HCT116 (cell line): ENCODE data around the gene ARRDC4. TPM values are rescaled to one million over a fixed set of nuclear protein-coding genes. Genes with fewer than 3 reads are reported as not detected.

Experiments
- ATAC-seq: fragments of 200-7000 bp; cut with Tn5 transposase; 2 replicates; pipeline ENCODE4 v1.9.1; 2020; ENCODE audit warnings: mild to moderate bottlenecking, moderate library complexity
- BruUV-seq: library from RNA; stranded (reverse); fragments of 400-500 nt; replicated peaks from 2 replicates; lab custom pipeline; 2021; lab: Mats Ljungman, UMichigan
- CTCF ChIA-PET: fragments of 300-600 bp; sonication (Branson Sonifier 250); formaldehyde crosslinking; loops from one replicate; lab custom pipeline; 2021; ENCODE audit warnings: antibody characterized with exemption; lab: Charles Lee
- POLR2A ChIA-PET: fragments of 300-600, 350-600 bp; sonication (Branson Sonifier 250); formaldehyde crosslinking; loops from one replicate; lab custom pipeline; 2021; ENCODE audit warnings: antibody characterized with exemption; lab: Charles Lee
- RAD21 ChIA-PET, 2 experiments: fragments of 300-600 bp; sonication (Branson Sonifier 250); formaldehyde crosslinking; loops; one replicate each; lab custom pipeline; 2023; ENCODE audit warnings: low total read pairs in 2 of 2; ENCODE audit not compliant: uncharacterized antibody in 2 of 2, unreplicated experiment in 2 of 2, low non-redundant PET in 1 of 2; lab: Charles Lee
- DNase-seq: peaks from one replicate; pipeline ENCODE4 v3.0.0-alpha.2; 2010; ENCODE audit warnings: low read depth, low spot score
- H2AFZ ChIP-seq: fragments of 200-600 bp; shearing (Covaris generic), sonication (generic); 2 replicates; pipeline ENCODE4 v1.6.1; 2017; ENCODE audit warnings: low read depth, mixed run types, mixed read lengths, antibody characterized with exemption, low read length; ENCODE audit not compliant: poor library complexity, severe bottlenecking
- H3K27ac ChIP-seq: 2 replicates; pipeline ENCODE4 v1.5.1; 2012; ENCODE audit warnings: low read depth, low read length
- H3K27me3 ChIP-seq: fragments of 200-600 bp; sonication (generic); 2 replicates; pipeline ENCODE4 v1.6.1; 2016; ENCODE audit warnings: mixed run types, low read length, mixed read lengths; ENCODE audit not compliant: insufficient read depth
- H3K36me3 ChIP-seq, 2 experiments: fragments of 200-500 bp in 1 of 2; fragments of 200-600 bp in 1 of 2; sonication (Bioruptor generic) in 1 of 2; sonication (generic) in 1 of 2; 2 replicates each; pipeline versions ENCODE4 v1.5.1 to v1.6.1; 2014 to 2016; ENCODE audit warnings: low read length in 2 of 2, inconsistent platforms in 1 of 2, mixed read lengths in 1 of 2, mixed run types in 1 of 2; ENCODE audit not compliant: insufficient read depth in 2 of 2, control insufficient read depth in 1 of 2
- H3K4me1 ChIP-seq, 2 experiments: fragments of 200-600 bp in 1 of 2; sonication (generic) in 1 of 2; 2 replicates each; pipeline versions ENCODE4 v1.5.1 to v1.6.1; 2012 to 2017; ENCODE audit warnings: low read length in 2 of 2, inconsistent platforms in 1 of 2, mild to moderate bottlenecking in 1 of 2, mixed read lengths in 1 of 2, mixed run types in 1 of 2, moderate library complexity in 1 of 2; ENCODE audit not compliant: insufficient read depth in 2 of 2, control insufficient read depth in 1 of 2
- H3K4me2 ChIP-seq: fragments of 200-600 bp; sonication (generic); 2 replicates; pipeline ENCODE4 v1.6.1; 2017; ENCODE audit warnings: mixed run types, low read length, mixed read lengths
- H3K4me3 ChIP-seq, 2 experiments: fragments of 200-600 bp in 1 of 2; sonication (generic) in 1 of 2; replicated peaks in 1 of 2; 2 replicates each; pipeline ENCODE4 v1.5.1; 2011 to 2016; ENCODE audit warnings: low read length in 2 of 2, control low read depth in 1 of 2, low read depth in 1 of 2, mild to moderate bottlenecking in 1 of 2, mixed read lengths in 1 of 2, mixed run types in 1 of 2
- H3K79me2 ChIP-seq: fragments of 200-600 bp; sonication (generic); 2 replicates; pipeline ENCODE4 v1.6.1; 2017; ENCODE audit warnings: mild to moderate bottlenecking, mixed run types, low read length, moderate library complexity, mixed read lengths; ENCODE audit not compliant: insufficient read depth
- H3K9ac ChIP-seq: fragments of 200-600 bp; sonication (generic); 2 replicates; pipeline ENCODE4 v1.6.1; 2016; ENCODE audit warnings: low read length, mixed read lengths
- H3K9me2 ChIP-seq: fragments of 200-600 bp; sonication (generic), shearing (Covaris generic); 2 replicates; pipeline ENCODE4 v1.6.1; 2017; ENCODE audit warnings: mixed run types, mild to moderate bottlenecking, moderate library complexity; ENCODE audit not compliant: insufficient read depth
- H3K9me3 ChIP-seq, 2 experiments: fragments of 200-500 bp in 1 of 2; fragments of 200-600 bp in 1 of 2; sonication (Bioruptor generic) in 1 of 2; sonication (generic) in 1 of 2; 2 replicates each; pipeline ENCODE4 v1.6.1; 2014 to 2017; ENCODE audit warnings: low read length in 2 of 2, mixed read lengths in 2 of 2, inconsistent platforms in 1 of 2, low read depth in 1 of 2, mild to moderate bottlenecking in 1 of 2, mixed run types in 1 of 2, moderate library complexity in 1 of 2; ENCODE audit not compliant: control insufficient read depth in 1 of 2, insufficient read depth in 1 of 2
- H4K20me1 ChIP-seq: fragments of 200-600 bp; sonication (generic), shearing (Covaris generic); 2 replicates; pipeline ENCODE4 v1.6.1; 2017; ENCODE audit warnings: mixed run types, mild to moderate bottlenecking, moderate library complexity; ENCODE audit not compliant: insufficient read depth
- CBX3 ChIP-seq: IDR thresholded peaks from 2 replicates; pipeline ENCODE4 v1.6.1; 2012; ENCODE audit warnings: low read depth
- CEBPB ChIP-seq: IDR thresholded peaks from 2 replicates; pipeline ENCODE4 v1.6.1; 2012; ENCODE audit warnings: low read depth
- ELF1 ChIP-seq: IDR thresholded peaks from 2 replicates; pipeline ENCODE4 v1.6.1; 2012; ENCODE audit warnings: low read depth, borderline replicate concordance
- EZH2 ChIP-seq: fragments of 200-600 bp; sonication (generic); IDR thresholded peaks from 2 replicates; pipeline ENCODE4 v1.6.1; 2017; ENCODE audit warnings: antibody characterized with exemption, mixed run types
- EZH2phosphoT487 ChIP-seq: fragments of 200-600 bp; IDR thresholded peaks from 2 replicates; pipeline ENCODE4 v1.6.1; 2018; ENCODE audit warnings: antibody characterized with exemption, borderline replicate concordance
- FOSL1 ChIP-seq: IDR thresholded peaks from 2 replicates; pipeline ENCODE4 v1.6.1; 2012; ENCODE audit warnings: low read depth
- JUND ChIP-seq: IDR thresholded peaks from 2 replicates; pipeline ENCODE4 v1.6.1; 2012
- POLR2A ChIP-seq: IDR thresholded peaks from 2 replicates; pipeline ENCODE4 v1.7.0; 2011; ENCODE audit warnings: borderline replicate concordance; ENCODE audit not compliant: insufficient read depth, insufficient read length; ENCODE audit errors: extremely low read depth
- POLR2AphosphoS5 ChIP-seq: IDR thresholded peaks from 2 replicates; pipeline ENCODE4 v1.6.1; 2011; ENCODE audit warnings: mild to moderate bottlenecking, low read depth, low read length, moderate library complexity
- RAD21 ChIP-seq: IDR thresholded peaks from 2 replicates; pipeline ENCODE4 v1.6.1; 2012; ENCODE audit warnings: low read depth, mild to moderate bottlenecking
- SIN3A ChIP-seq: IDR thresholded peaks from 2 replicates; pipeline ENCODE4 v1.6.1; 2012; ENCODE audit warnings: low read depth
- YY1 ChIP-seq: IDR thresholded peaks from 2 replicates; pipeline ENCODE4 v1.6.1; 2011; ENCODE audit warnings: low read length, low read depth, moderate library complexity, mild to moderate bottlenecking; ENCODE audit not compliant: insufficient replicate concordance; ENCODE audit errors: extremely low read depth
- ZFX ChIP-seq: fragments of 450-650 bp; IDR thresholded peaks from 2 replicates; pipeline ENCODE4 v1.6.1; 2017
- ZNF274 ChIP-seq: fragments of 200-500 bp; sonication (Bioruptor generic); IDR thresholded peaks from 2 replicates; pipeline ENCODE4 v1.6.1; 2014; ENCODE audit warnings: mild to moderate bottlenecking, low read depth, low read length, inconsistent platforms
- intact Hi-C: fragments of 100-400 bp; cut with micrococcal nuclease; formaldehyde crosslinking; loops from 2 replicates; pipeline ENCODE4 v1.10.0; 2022
- total RNA-seq: library from RNA; stranded (reverse); gene quantifications from one replicate; pipeline ENCODE4 v1.2.1, GENCODE V29; 2021; ENCODE audit not compliant: unreplicated experiment
- TF ChIP-seq, protein P1 (sequence below): IDR thresholded peaks from 2 replicates; pipeline ENCODE4 v1.6.1; 2012; ENCODE audit warnings: low read depth
- TF ChIP-seq, protein P2 (sequence below): IDR thresholded peaks from 2 replicates; pipeline ENCODE4 v1.6.1; 2012

The ARRDC4 gene
- total RNA-seq, 1 experiment from 2014 or later = 19.6 TPM

DNA sequence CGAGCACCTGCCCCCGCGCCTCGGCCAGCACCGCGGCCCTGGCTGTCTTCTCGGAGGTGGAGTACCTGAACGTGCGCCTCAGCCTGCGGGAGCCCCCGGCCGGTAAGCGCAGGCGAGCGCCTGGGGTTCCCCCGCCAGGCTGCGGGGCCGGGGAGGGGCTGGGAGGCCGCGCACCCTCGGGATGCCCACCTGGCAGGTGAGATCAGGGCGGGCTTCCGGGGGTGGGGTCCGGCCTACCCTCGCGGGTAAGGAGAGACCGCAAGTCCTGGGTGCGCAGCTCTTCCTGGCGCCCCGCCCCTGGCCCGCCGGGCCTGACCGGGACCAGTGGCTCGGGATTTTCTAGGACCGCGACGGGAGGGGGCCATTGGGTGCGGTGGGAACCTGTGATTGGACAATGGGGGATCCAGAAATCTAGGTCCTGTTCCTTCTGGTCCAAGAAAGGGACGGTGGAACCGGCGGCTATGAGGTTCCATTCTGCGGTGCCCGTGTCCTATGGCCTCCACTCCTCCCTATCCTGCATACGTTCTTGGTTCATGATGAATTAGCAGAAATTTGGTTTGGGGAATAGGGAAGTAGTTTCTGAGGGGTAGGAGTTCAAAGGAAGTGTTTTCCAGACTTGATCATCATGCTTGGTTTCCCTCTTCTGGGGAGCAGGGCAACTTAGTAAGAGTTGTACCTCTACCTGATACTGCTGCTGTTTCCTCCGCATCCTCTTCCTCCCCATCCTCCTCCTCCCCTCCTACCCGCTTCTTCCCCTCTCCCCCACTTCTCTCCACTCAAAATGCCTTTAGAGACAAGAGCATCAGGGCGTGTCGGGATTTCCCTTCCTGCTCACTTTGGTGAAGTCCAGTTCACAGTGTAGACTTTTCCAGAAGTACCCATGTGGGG lies 808 bp downstream of the ARRDC4 start:
- DNase-seq (peak; percentile 1), ATAC-seq (peak; percentile 19)
- Histone ChIP-seq H3K79me2 (peaks cover 9% of the 10 kb centered on the region; the same call in 1 of the 2 replicates), H4K20me1 (no peaks in the 10 kb centered on the region), H3K4me2 (peak overlapping the region; percentile 86), H3K9me3 (no peaks in the 10 kb centered on the region), H3K9ac (peak overlapping the region; percentile 64), H3K4me1 (peaks cover 5 to 17% of the 10 kb centered on the region in 2 experiments), H3K27ac (peak overlapping the region; percentile 64; the same call in 1 of the 2 replicates), H3K9me2 (no peaks in the 10 kb centered on the region), H2AFZ (no peak overlapping the region), H3K4me3 (peak overlapping the region; percentile 67 to 71), H3K36me3 (0 out of 4 replicates have a peak, but pooled peaks cover 0 to 2% of the 10 kb centered on the region in 2 experiments), H3K27me3 (no peaks in the 10 kb centered on the region)
- ChIA-PET RAD21 (no interaction called here), POLR2A (no interaction called here), CTCF (no interaction called here)
- no TSS peak for BruUV-seq
- no peak for TF ChIP-seq RAD21
- no peak for TF ChIP-seq ZNF274
- peak; percentile 55; the same call in 1 of the 2 replicates for TF ChIP-seq ZFX
- TF ChIP-seq POLR2AphosphoS5 = peak; percentile 22; the same call in 1 of the 2 replicates
- TF ChIP-seq CEBPB = no peak
- TF ChIP-seq POLR2A = no peak
- intact Hi-C loops = loop anchor here (5.0 kb wide), 1 partner anchor 686 kb away; the partner anchor contains the start of gene IGF1R

DNA sequence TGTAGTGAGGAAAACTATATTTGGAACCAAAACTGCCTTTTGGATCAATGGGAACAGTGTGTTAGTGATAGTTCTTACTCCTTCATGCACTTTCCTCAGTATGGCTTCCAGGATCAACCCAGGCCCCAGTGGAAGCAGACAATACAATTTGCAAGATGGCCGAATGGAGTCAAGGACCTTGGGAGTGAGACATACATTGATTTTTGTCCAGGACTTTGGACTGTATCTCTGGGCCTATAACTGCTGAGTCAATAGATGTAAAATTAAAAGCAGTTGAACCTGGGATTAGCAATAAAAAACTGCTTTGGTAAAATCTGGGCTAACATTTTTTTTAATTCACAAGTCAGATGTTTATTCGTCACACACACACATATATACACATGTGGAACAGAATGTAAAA lies 1.8 kb downstream of the ARRDC4 start:
- Histone ChIP-seq H2AFZ (no peak overlapping the region), H4K20me1 (no peaks in the 10 kb centered on the region), H3K9me3 (no peaks in the 10 kb centered on the region), H3K9me2 (no peaks in the 10 kb centered on the region), H3K27me3 (no peaks in the 10 kb centered on the region), H3K36me3 (0 out of 4 replicates have a peak, but pooled peaks cover 0 to 3% of the 10 kb centered on the region in 2 experiments), H3K4me3 (peak overlapping the region; percentile 67 to 71; a peak in 3 of 4 replicates), H3K4me2 (peak overlapping the region; percentile 86), H3K79me2 (peaks cover 9% of the 10 kb centered on the region; the same call in 1 of the 2 replicates), H3K4me1 (peaks cover 5 to 17% of the 10 kb centered on the region in 2 experiments), H3K27ac (no peak overlapping the region), H3K9ac (no peak overlapping the region)
- ChIA-PET CTCF (no interaction called here), POLR2A (no interaction called here), RAD21 (no interaction called here)
- TSS peak; percentile 45 for BruUV-seq
- DNase-seq = no peak
- ATAC-seq = no peak
- intact Hi-C loops = loop anchor here (5.0 kb wide), 1 partner anchor 685 kb away; the partner anchor contains the start of gene IGF1R
- TF ChIP-seq RAD21 (no peak), FOSL1 (no peak), SIN3A (no peak), EZH2phosphoT487 (no peak), ZFX (no peak), CBX3 (no peak), YY1 (no peak), POLR2A (no peak), ELF1 (no peak), EZH2 (no peak), JUND (no peak), CEBPB (no peak)
- TF ChIP-seq, protein P1, sequence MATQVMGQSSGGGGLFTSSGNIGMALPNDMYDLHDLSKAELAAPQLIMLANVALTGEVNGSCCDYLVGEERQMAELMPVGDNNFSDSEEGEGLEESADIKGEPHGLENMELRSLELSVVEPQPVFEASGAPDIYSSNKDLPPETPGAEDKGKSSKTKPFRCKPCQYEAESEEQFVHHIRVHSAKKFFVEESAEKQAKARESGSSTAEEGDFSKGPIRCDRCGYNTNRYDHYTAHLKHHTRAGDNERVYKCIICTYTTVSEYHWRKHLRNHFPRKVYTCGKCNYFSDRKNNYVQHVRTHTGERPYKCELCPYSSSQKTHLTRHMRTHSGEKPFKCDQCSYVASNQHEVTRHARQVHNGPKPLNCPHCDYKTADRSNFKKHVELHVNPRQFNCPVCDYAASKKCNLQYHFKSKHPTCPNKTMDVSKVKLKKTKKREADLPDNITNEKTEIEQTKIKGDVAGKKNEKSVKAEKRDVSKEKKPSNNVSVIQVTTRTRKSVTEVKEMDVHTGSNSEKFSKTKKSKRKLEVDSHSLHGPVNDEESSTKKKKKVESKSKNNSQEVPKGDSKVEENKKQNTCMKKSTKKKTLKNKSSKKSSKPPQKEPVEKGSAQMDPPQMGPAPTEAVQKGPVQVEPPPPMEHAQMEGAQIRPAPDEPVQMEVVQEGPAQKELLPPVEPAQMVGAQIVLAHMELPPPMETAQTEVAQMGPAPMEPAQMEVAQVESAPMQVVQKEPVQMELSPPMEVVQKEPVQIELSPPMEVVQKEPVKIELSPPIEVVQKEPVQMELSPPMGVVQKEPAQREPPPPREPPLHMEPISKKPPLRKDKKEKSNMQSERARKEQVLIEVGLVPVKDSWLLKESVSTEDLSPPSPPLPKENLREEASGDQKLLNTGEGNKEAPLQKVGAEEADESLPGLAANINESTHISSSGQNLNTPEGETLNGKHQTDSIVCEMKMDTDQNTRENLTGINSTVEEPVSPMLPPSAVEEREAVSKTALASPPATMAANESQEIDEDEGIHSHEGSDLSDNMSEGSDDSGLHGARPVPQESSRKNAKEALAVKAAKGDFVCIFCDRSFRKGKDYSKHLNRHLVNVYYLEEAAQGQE = no peak
- TF ChIP-seq, protein P2, sequence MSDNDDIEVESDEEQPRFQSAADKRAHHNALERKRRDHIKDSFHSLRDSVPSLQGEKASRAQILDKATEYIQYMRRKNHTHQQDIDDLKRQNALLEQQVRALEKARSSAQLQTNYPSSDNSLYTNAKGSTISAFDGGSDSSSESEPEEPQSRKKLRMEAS = no peak
